Lung (tissue), 12 donors: ENCODE measurements around the gene EEIG1. TPM values are rescaled to one million over a fixed set of nuclear protein-coding genes. Genes with fewer than 3 reads are reported as not detected.

Experiments used
- ATAC-seq: fragments of 200-7000 bp; cut with Tn5 transposase; one replicate; pipeline ENCODE4 v1.9.1; 2020; ENCODE audit warnings: moderate number of reproducible peaks; ENCODE audit not compliant: insufficient read depth, low FRiP score
- DNase-seq, 3 donors: peaks; one replicate each; pipeline ENCODE4 v3.0.0-alpha.2; 2013 to 2017
- H3K27ac ChIP-seq, 2 donors: one replicate each; pipeline ENCODE4 v1.5.1; 2013; ENCODE audit warnings: mild to moderate bottlenecking in 2 of 2, moderate library complexity in 2 of 2, control low read depth in 1 of 2, inconsistent platforms in 1 of 2, low read depth in 1 of 2, low read length in 1 of 2
- H3K27me3 ChIP-seq, 3 donors: one replicate each; pipeline ENCODE4 v1.5.1; 2013; ENCODE audit warnings: low read length in 2 of 3; ENCODE audit not compliant: control insufficient read depth in 3 of 3, insufficient read depth in 3 of 3
- H3K36me3 ChIP-seq, 4 donors: one replicate each; pipeline ENCODE4 v1.5.1; 2013; ENCODE audit warnings: low read length in 4 of 4, mild to moderate bottlenecking in 1 of 4, moderate library complexity in 1 of 4; ENCODE audit not compliant: control insufficient read depth in 4 of 4, insufficient read depth in 4 of 4
- H3K4me1 ChIP-seq, 5 donors: one replicate each; pipeline ENCODE4 v1.5.1; 2013; ENCODE audit warnings: low read length in 5 of 5, mild to moderate bottlenecking in 2 of 5, moderate library complexity in 1 of 5; ENCODE audit not compliant: control insufficient read depth in 5 of 5, insufficient read depth in 5 of 5
- H3K4me3 ChIP-seq: one replicate; pipeline ENCODE4 v1.5.1; 2013; ENCODE audit warnings: mild to moderate bottlenecking, control low read depth, moderate library complexity
- H3K9ac ChIP-seq, 2 donors: one replicate each; pipeline ENCODE4 v1.5.1; 2013; ENCODE audit warnings: low read length in 2 of 2, control low read depth in 1 of 2; ENCODE audit not compliant: insufficient read depth in 1 of 2
- H3K9me3 ChIP-seq, 4 donors: one replicate each; pipeline ENCODE4 v1.5.1; 2013; ENCODE audit warnings: low read length in 3 of 4, mild to moderate bottlenecking in 1 of 4, moderate library complexity in 1 of 4; ENCODE audit not compliant: control insufficient read depth in 4 of 4, insufficient read depth in 3 of 4
- WGBS, 2 donors: extraction: QIAGEN DNeasy Blood & Tissue Kit; methylation state at CpG; one replicate each; pipeline ENCODE4 v1.1.7; 2013; 5-methylcytosine and 5-hydroxymethylcytosine counted together
- polyA plus RNA-seq, 2 donors: library from polyadenylated mRNA; stranded (reverse); fragments of 200-250 nt; gene quantifications; one replicate each; pipeline ENCODE4 v1.2.1, GENCODE V29; 2013
- total RNA-seq, 2 donors: library from RNA; depleted of rRNA in 1 of 2; stranded (reverse); fragments of >200 nt in 1 of 2; gene quantifications; one replicate each; pipeline ENCODE4 v1.2.1, GENCODE V29; 2014 to 2021
- TF ChIP-seq, protein P1 (sequence below): IDR thresholded peaks from 2 replicates; pipeline ENCODE4 v1.5.1; 2012; ENCODE audit warnings: mild to moderate bottlenecking; ENCODE audit errors: control extremely low read depth, extremely low read depth
- donor health status: control.
- donor health status: control.
- donor health status: Bipolar disorder and iron deficiency.
- donor health status: healthy.
- donor health status: DM: yes; HTN: yes; CAD: no.

The EEIG1 gene
- total and polyA plus RNA-seq, 4 donors: 13.4 to 66.5 (median 32.7) TPM

DNA sequence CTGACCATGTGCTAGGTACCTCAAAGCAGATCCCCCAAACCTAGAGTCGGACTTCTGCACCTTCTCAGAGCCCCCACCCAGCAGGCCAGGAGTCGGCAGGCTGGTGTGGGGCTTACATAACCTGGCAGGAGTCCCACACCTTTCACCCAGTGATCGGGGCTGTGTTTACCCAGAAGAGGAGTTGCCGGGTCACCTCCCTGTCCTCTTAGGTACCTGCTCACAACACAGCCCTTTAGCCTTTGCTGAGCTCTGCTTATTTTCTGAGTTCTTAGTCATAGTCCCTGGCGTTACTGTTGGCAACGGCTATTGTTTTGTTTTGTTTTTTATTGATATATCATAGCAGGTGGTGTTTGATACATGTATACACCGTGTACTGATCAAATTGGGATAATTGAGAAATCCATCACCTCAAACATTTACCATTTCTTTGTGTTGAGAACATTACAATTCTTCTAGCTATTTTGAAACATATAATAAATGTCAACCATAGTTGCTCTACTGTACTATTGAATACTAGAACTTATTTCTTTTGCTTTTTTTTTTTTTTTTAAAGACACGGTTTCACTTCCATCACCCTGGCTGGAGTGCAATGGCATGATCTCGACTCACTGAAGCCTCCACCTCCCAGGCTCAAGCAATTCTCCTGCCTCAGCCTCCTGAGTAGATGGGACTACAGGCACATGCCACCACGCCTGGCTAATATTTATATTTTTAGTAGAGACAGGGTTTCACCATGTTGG is 10.4 kb upstream of the EEIG1 start:
- Histone ChIP-seq H3K9ac (no peak overlapping the region), H3K9me3 (no peaks in the 10 kb centered on the region), H3K36me3 (no peaks in the 10 kb centered on the region), H3K27me3 (no peaks in the 10 kb centered on the region), H3K4me3 (no peak overlapping the region), H3K4me1 (no peaks in the 10 kb centered on the region), H3K27ac (no peak overlapping the region)
- DNase-seq: no peak
- TF ChIP-seq, protein P1, sequence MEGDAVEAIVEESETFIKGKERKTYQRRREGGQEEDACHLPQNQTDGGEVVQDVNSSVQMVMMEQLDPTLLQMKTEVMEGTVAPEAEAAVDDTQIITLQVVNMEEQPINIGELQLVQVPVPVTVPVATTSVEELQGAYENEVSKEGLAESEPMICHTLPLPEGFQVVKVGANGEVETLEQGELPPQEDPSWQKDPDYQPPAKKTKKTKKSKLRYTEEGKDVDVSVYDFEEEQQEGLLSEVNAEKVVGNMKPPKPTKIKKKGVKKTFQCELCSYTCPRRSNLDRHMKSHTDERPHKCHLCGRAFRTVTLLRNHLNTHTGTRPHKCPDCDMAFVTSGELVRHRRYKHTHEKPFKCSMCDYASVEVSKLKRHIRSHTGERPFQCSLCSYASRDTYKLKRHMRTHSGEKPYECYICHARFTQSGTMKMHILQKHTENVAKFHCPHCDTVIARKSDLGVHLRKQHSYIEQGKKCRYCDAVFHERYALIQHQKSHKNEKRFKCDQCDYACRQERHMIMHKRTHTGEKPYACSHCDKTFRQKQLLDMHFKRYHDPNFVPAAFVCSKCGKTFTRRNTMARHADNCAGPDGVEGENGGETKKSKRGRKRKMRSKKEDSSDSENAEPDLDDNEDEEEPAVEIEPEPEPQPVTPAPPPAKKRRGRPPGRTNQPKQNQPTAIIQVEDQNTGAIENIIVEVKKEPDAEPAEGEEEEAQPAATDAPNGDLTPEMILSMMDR: no peak
- no peak for ATAC-seq
- WGBS, 2 donors: 61 to 79% methylated on average over 10 of the region's 10 CpGs

DNA sequence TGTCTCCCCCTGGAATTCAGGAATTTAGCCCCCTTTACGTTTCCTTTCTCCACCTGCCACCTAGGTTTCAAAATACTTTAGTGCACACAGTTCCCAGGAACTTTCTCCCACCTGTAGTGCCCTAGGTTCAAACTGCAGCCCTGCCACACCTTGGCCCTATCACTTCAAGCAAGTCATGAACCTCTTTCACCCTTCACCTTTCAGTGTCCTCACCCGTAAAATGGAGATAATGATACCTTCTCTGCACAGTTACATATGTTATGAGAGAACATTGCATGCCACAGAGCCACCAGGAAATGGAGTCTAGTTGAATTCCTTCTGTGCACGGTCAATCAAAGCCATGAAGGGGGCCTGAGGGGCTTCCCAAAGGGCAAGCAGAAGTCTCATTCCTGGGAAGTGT is 9.8 kb upstream of the EEIG1 start:
- ATAC-seq (no peak), DNase-seq (no peak)
- no peak overlapping the region for H3K27ac ChIP-seq
- no peaks in the 10 kb centered on the region for H3K9me3 ChIP-seq
- H3K4me3 ChIP-seq: no peak overlapping the region
- TF ChIP-seq, protein P1: no peak
- H3K36me3 ChIP-seq: no peaks in the 10 kb centered on the region
- 90 to 91% methylated on average over 3 of the region's 3 CpGs for WGBS, 2 donors
- H3K27me3 ChIP-seq: no peaks in the 10 kb centered on the region
- H3K4me1 ChIP-seq: no peaks in the 10 kb centered on the region
- H3K9ac ChIP-seq: no peak overlapping the region

DNA sequence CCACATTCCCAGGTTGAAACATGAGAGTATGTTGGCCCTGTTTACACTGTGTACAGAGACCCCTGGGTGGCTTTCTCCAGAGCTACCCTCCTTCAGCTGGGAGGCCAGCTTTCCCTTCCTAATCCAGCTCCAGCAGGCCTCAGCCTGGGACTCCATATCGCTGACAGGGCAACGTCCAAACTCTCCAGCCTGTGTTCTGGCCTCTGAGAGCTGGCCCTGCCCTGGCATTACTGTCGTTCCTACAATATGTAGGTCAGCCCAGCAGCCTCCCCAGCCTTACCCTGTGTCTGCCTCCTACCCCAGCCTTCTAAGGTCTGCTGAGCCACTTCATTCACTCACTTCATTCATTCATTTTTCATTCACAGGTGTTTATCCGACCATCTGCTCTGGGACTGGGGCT is 8.3 kb upstream of the EEIG1 start:
- DNase-seq (no peak), ATAC-seq (no peak)
- TF ChIP-seq, protein P1: no peak
- WGBS, 2 donors: 83 to 90% methylated on average over 4 of the region's 4 CpGs
- Histone ChIP-seq H3K4me3 (no peak overlapping the region), H3K36me3 (no peaks in the 10 kb centered on the region), H3K9ac (no peak overlapping the region), H3K27ac (no peak overlapping the region), H3K4me1 (no peaks in the 10 kb centered on the region), H3K9me3 (no peaks in the 10 kb centered on the region), H3K27me3 (no peaks in the 10 kb centered on the region)
